ENCODE measurements around the gene SYCP2. TPM values are rescaled to one million over a fixed set of nuclear protein-coding genes. Genes with fewer than 3 reads are reported as not detected.

SYCP2 gene
- total and polyA plus RNA-seq, 7 donors: 0.50 to 7.8 (median 1.6) TPM

GRCh38 chr20:59813948-59814839 lies 119.2 kb downstream of the SYCP2 start:
- no peak for TF ChIP-seq POLR2AphosphoS5 (IDR thresholded peaks at IDR 0.05)
- TF ChIP-seq POLR2A (IDR thresholded peaks at IDR 0.05): no peak
- no peak for TF ChIP-seq CTCF (IDR thresholded peaks at IDR 0.05)
- TF ChIP-seq EP300 (IDR thresholded peaks at IDR 0.05): no peak
- H3K9me3 ChIP-seq: no peaks in the 10 kb centered on the region
- no peak overlapping the region for H3K27ac ChIP-seq
- H3K27me3 ChIP-seq: no peaks in the 10 kb centered on the region
- no peaks in the 10 kb centered on the region for H3K36me3 ChIP-seq
- no peak overlapping the region for H3K4me3 ChIP-seq
- H3K4me1 ChIP-seq: no peaks in the 10 kb centered on the region
- intact Hi-C loops (cut with DNase I): no loop called here
- no peak for DNase-seq
- 81 to 86% methylated on average over 21 of the region's 21 CpGs for WGBS, 2 donors

Small RNA genes within 50 kb of the gene (small RNA-seq; reads per million reads assigned to genes)
- gene RNU7-141P: 0 reads per million in 3 donors

Other genes starting within 250 kb of the SYCP2 start
- gene PPP1R3D, start 6.7 kb upstream of the SYCP2 start, total RNA-seq: 1 to 10 TPM; 5.3 to 9.5 (median 8.5) TPM
- gene PPP1R3D, start 6.7 kb upstream of the SYCP2 start, polyA plus RNA-seq: 1 to 10 TPM; 2.4 to 3.4 (median 2.8) TPM
- gene FAM217B, start 6.8 kb upstream of the SYCP2 start, total RNA-seq: 10 to 100 TPM in 3 of 4 donors, 1 to 10 TPM in 1; 8.3 to 19.7 (median 11.1) TPM
- 1 to 10 TPM; 1.8 to 3.9 (median 3.8) TPM for gene FAM217B, start 6.8 kb upstream of the SYCP2 start, polyA plus RNA-seq
- gene CDH26, start 24.8 kb upstream of the SYCP2 start, total RNA-seq: 1 to 10 TPM in 3 of 4 donors, under 1 TPM in 1; 0.95 to 5.5 (median 1.8) TPM
- gene CDH26, start 24.8 kb upstream of the SYCP2 start, polyA plus RNA-seq: under 1 TPM in 1 of 3 donors, not detected in 2; 0.74 TPM

Data from sigmoid colon (tissue), 7 donors.